Lower leg skin (tissue), 4 donors: ENCODE results near the gene PM20D2. TPM values are rescaled to one million over a fixed set of nuclear protein-coding genes. Genes with fewer than 3 reads are reported as not detected.

Experiments used
- DNase-seq, 2 donors: peaks; one replicate each; pipeline ENCODE4 v3.0.0-alpha.2; 2019; ENCODE audit warnings: low spot score in 2 of 2
- H3K4me3 ChIP-seq: fragments of 200-600 bp; sonication (generic); 2 replicates; pipeline ENCODE4 v1.5.1; 2017; ENCODE audit warnings: mild to moderate bottlenecking, low read depth; ENCODE audit not compliant: poor library complexity, severe bottlenecking
- CTCF ChIP-seq, 3 donors: fragments of 450-650 bp; IDR thresholded peaks; one replicate each; pipeline ENCODE4 v1.5.1; 2016; ENCODE audit warnings: antibody characterized with exemption in 3 of 3, mild to moderate bottlenecking in 3 of 3, moderate library complexity in 2 of 3
- POLR2A ChIP-seq, 2 donors: fragments of 450-650 bp; IDR thresholded peaks; one replicate each; pipeline ENCODE4 v1.6.1; 2016 to 2017; ENCODE audit warnings: antibody characterized with exemption in 2 of 2, mild to moderate bottlenecking in 1 of 2, moderate library complexity in 1 of 2
- WGBS, 2 donors: methylation state at CpG; one replicate each; pipeline ENCODE4 v1.1.5; 2018; 5-methylcytosine and 5-hydroxymethylcytosine counted together
- intact Hi-C: fragments of 100-400 bp; cut with DNase I; formaldehyde crosslinking; loops from one replicate; pipeline ENCODE4 v1.15.0; 2023; ENCODE audit warnings: low total_unique reads
- total RNA-seq, 4 donors: library from RNA; depleted of rRNA; stranded (reverse); fragments of >200 nt; gene quantifications; one replicate each; pipeline ENCODE4 v1.1.0, GENCODE V29; 2016

Gene PM20D2
- total RNA-seq, 4 donors from 2014 or later: 10.6 to 19.4 (median 15.7) TPM

DNA sequence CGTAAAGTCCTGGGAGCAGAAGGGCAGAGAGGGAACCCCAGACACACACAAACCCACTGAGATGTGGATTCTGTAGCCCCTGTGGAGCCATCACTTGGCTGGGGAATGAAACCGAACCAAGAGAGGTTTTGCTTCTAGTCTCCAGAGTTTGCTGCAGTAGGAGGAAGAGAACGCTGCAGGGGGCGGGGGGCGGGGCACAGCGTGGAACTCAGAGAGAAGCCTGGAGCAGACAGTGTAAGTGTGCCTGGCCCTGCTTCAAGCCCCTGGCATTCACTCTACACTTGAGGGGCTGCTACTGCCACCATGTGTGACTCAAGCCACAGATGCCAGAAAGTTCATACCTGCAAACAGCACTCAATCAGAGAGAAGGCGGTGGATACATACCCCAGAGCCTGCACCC lies 52.4 kb downstream of the PM20D2 start:
- intact Hi-C loops: no loop called here
- TF ChIP-seq POLR2A (IDR thresholded peaks at IDR 0.05) (no peak), CTCF (IDR thresholded peaks at IDR 0.05) (no peak)
- WGBS, 2 donors: 68 to 69% methylated on average over 7 of the region's 7 CpGs
- H3K4me3 ChIP-seq: no peak overlapping the region
- no peak for DNase-seq

GRCh38 chr6:89199579-89199978 lies 53.7 kb downstream of the PM20D2 start:
- H3K4me3 ChIP-seq: no peak overlapping the region
- DNase-seq: no peak
- TF ChIP-seq CTCF (IDR thresholded peaks at IDR 0.05) (no peak), POLR2A (IDR thresholded peaks at IDR 0.05) (no peak)
- WGBS, 2 donors: 43 to 52% methylated on average over 2 of the region's 2 CpGs
- intact Hi-C loops: no loop called here

- TF ChIP-seq POLR2A (IDR thresholded peaks at IDR 0.05) (no peak), CTCF (IDR thresholded peaks at IDR 0.05) (no peak)
- no peak for DNase-seq
- 80 to 82% methylated on average over 6 to 7 of the region's 7 CpGs for WGBS, 2 donors
- H3K4me3 ChIP-seq: no peak overlapping the region
- intact Hi-C loops: no loop called here
These were observed 54.9 kb downstream of the PM20D2 start for GRCh38 chr6:89200706-89201215.

- no peak for TF ChIP-seq CTCF (IDR thresholded peaks at IDR 0.05)
- no peak for TF ChIP-seq POLR2A (IDR thresholded peaks at IDR 0.05)
- H3K4me3 ChIP-seq: no peak overlapping the region
- intact Hi-C loops: no loop called here
- WGBS, 2 donors: 72 to 87% methylated on average over 11 of the region's 11 CpGs
- DNase-seq: no peak
These were observed 58.2 kb downstream of the PM20D2 start for GRCh38 chr6:89204096-89204495.

DNA sequence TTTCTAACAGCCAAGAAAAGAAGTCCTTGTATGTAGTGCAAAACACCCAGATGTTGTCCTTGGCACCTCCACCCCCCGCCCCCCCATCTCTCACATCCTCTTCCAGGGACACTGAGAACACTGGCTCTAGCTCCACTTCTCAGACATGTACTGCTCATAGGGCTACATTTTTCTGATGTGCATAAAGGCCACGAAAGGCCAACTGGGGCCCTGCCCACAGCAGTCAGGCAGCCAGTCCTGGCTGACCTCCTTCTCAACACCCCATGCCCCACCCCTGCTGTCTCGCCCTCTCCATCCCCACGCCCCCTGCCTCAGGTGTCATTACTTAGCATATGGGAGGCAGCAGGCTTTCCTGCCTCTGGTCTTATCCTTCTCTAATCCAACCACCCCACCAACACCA lies 60.0 kb downstream of the PM20D2 start:
- DNase-seq: no peak
- intact Hi-C loops: no loop called here

More for the DNA sequence above, 60.0 kb downstream of the PM20D2 start:
- TF ChIP-seq POLR2A (IDR thresholded peaks at IDR 0.05): no peak
- no peak for TF ChIP-seq CTCF (IDR thresholded peaks at IDR 0.05)
- 46 to 51% methylated on average over 4 of the region's 4 CpGs for WGBS, 2 donors
- no peak overlapping the region for H3K4me3 ChIP-seq
